NB4 (cell line): ENCODE data around the gene CC2D1A.

ENCODE experiments used
- CTCF ChIP-seq: IDR thresholded peaks from one replicate; pipeline ENCODE4 v1.5.1; 2012; ENCODE audit warnings: low read depth, low read length
- POLR2A ChIP-seq: IDR thresholded peaks from 2 replicates; pipeline ENCODE4 v1.6.1; 2011; ENCODE audit warnings: mild to moderate bottlenecking; ENCODE audit not compliant: insufficient read length; ENCODE audit errors: extremely low read depth

- TF ChIP-seq CTCF (no peak), POLR2A (no peak)
Observed at GRCh38 chr19:13963603-13964105, 57.7 kb downstream of the CC2D1A start.
